Measurements from ENCODE around the gene MLLT1. TPM values are rescaled to one million over a fixed set of nuclear protein-coding genes. Genes with fewer than 3 reads are reported as not detected.
A peak's percentile ranks its signal among the peaks of the same experiment; 100 is the strongest.

The MLLT1 gene
- total and polyA plus RNA-seq, 9 donors, result 11.1 to 116 (median 78.4) TPM

GRCh38 chr19:6198896-6199239 lies 80.9 kb downstream of the MLLT1 start:
- no peak for TF ChIP-seq POLR2A (IDR thresholded peaks at IDR 0.05)
- TF ChIP-seq EP300 (IDR thresholded peaks at IDR 0.05), result no peak
- TF ChIP-seq CTCF (IDR thresholded peaks at IDR 0.05), result no peak
- DNase-seq, result peak in 1 of 5 donors; percentile 31
- H3K27ac ChIP-seq, result no peak overlapping the region
- intact Hi-C loops (cut with DNase I), result loop anchor here in 1 of 4 donors (10.0 kb wide), 1 partner anchor 154 kb away; no protein-coding TSS in a partner anchor
- no peaks in the 10 kb centered on the region for H3K9me3 ChIP-seq
- H3K27me3 ChIP-seq, result no peaks in the 10 kb centered on the region
- H3K4me3 ChIP-seq, result peak overlapping the region; percentile 49
- 17 to 25% (median 19%) methylated on average over 8 of the region's 8 CpGs for WGBS, 3 donors
- H3K36me3 ChIP-seq, result no peaks in the 10 kb centered on the region
- no peaks in the 10 kb centered on the region for H3K4me1 ChIP-seq (ENCODE audit: insufficient read depth)

DNA sequence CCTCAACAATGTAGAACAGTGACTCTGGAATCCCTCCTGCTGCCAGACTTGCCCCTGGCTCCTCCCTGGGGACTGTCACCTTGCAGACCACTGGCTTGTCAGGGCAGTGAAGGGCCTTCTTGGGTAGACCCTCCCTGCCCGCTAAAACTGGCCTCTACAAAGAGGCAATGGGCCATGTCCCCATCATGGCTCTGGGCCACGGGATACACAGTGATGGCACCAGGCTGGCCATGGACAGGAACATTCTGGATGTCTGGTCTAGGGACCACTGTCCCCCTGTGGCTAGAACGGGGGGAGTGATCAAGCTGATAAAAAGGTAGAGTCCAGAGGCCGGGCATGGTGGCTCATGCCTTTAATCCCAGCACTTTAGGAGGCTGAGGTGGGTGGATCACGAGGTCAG lies 83.4 kb downstream of the MLLT1 start:
- Histone ChIP-seq H3K4me3 (no peak overlapping the region), H3K27ac (no peak overlapping the region), H3K27me3 (no peaks in the 10 kb centered on the region), H3K9me3 (no peaks in the 10 kb centered on the region), H3K4me1 (ENCODE audit: insufficient read depth) (no peaks in the 10 kb centered on the region), H3K36me3 (no peaks in the 10 kb centered on the region)
- TF ChIP-seq POLR2A (IDR thresholded peaks at IDR 0.05) (no peak), EP300 (IDR thresholded peaks at IDR 0.05) (no peak), CTCF (IDR thresholded peaks at IDR 0.05) (no peak)
- 95 to 97% (median 96%) methylated on average over 5 of the region's 5 CpGs for WGBS, 3 donors
- DNase-seq, result no peak
- intact Hi-C loops (cut with DNase I), result loop anchor here in 1 of 4 donors (10.0 kb wide), 1 partner anchor 152 kb away; no protein-coding TSS in a partner anchor

GRCh38 chr19:6188811-6189210 lies 91.0 kb downstream of the MLLT1 start:
- intact Hi-C loops (cut with DNase I), result no loop called here
- Histone ChIP-seq H3K9me3 (no peaks in the 10 kb centered on the region), H3K27ac (no peak overlapping the region), H3K4me1 (ENCODE audit: insufficient read depth) (no peaks in the 10 kb centered on the region), H3K27me3 (no peaks in the 10 kb centered on the region), H3K4me3 (no peak overlapping the region), H3K36me3 (no peaks in the 10 kb centered on the region)
- TF ChIP-seq EP300 (IDR thresholded peaks at IDR 0.05), result no peak
- no peak for TF ChIP-seq CTCF (IDR thresholded peaks at IDR 0.05)
- DNase-seq, result no peak
- 87 to 96% (median 94%) methylated on average over 2 of the region's 2 CpGs for WGBS, 3 donors

DNA sequence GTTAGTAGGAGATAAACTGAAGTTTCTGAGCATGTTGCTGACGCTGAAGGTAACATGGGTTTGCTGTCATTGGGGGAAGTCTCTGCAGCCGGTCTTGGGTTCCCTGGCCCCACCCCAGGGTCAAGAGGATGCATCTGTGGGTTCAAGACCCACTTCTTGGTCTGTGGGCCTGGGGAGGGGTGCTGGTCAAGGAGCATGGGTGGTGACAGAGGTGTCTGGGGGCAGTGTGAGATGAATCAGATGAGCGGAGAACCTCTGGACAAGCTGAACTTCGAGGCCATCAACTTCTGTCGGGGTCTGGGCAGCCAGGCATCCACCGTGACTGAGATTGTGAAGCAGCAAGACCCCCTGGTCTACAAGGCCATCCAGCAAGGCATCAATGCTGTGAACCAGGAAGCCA lies 92.4 kb downstream of the MLLT1 start:
- DNase-seq, result no peak
- H3K27ac ChIP-seq, result no peak overlapping the region
- H3K4me3 ChIP-seq, result no peak overlapping the region
- no peaks in the 10 kb centered on the region for H3K4me1 ChIP-seq (ENCODE audit: insufficient read depth)
- WGBS, 3 donors, result 87 to 94% (median 92%) methylated on average over 6 of the region's 6 CpGs
- no peaks in the 10 kb centered on the region for H3K27me3 ChIP-seq
- intact Hi-C loops (cut with DNase I), result no loop called here
- no peak for TF ChIP-seq POLR2A (IDR thresholded peaks at IDR 0.05)
- TF ChIP-seq EP300 (IDR thresholded peaks at IDR 0.05), result no peak
- TF ChIP-seq CTCF (IDR thresholded peaks at IDR 0.05), result no peak
- no peaks in the 10 kb centered on the region for H3K36me3 ChIP-seq
- H3K9me3 ChIP-seq, result no peaks in the 10 kb centered on the region

Measured in ovary (tissue), 9 donors.